ENCODE measurements around the gene SYNDIG1.

Gene SYNDIG1

GRCh38 chr20:24573557-24573956 lies 104.1 kb downstream of the SYNDIG1 start:
- TF ChIP-seq, protein P1, sequence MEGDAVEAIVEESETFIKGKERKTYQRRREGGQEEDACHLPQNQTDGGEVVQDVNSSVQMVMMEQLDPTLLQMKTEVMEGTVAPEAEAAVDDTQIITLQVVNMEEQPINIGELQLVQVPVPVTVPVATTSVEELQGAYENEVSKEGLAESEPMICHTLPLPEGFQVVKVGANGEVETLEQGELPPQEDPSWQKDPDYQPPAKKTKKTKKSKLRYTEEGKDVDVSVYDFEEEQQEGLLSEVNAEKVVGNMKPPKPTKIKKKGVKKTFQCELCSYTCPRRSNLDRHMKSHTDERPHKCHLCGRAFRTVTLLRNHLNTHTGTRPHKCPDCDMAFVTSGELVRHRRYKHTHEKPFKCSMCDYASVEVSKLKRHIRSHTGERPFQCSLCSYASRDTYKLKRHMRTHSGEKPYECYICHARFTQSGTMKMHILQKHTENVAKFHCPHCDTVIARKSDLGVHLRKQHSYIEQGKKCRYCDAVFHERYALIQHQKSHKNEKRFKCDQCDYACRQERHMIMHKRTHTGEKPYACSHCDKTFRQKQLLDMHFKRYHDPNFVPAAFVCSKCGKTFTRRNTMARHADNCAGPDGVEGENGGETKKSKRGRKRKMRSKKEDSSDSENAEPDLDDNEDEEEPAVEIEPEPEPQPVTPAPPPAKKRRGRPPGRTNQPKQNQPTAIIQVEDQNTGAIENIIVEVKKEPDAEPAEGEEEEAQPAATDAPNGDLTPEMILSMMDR (IDR thresholded peaks at IDR 0.05; ENCODE audit: insufficient read depth, low read length), result no peak
- TF ChIP-seq POLR2AphosphoS5 (IDR thresholded peaks at IDR 0.05; ENCODE audit: low read depth) (no peak), GABPA (IDR thresholded peaks at IDR 0.05; ENCODE audit: low read depth) (no peak), REST (IDR thresholded peaks at IDR 0.05; ENCODE audit: insufficient replicate concordance, low read depth) (no peak), SPI1 (IDR thresholded peaks at IDR 0.05; ENCODE audit: borderline replicate concordance, low read depth) (no peak)

DNA sequence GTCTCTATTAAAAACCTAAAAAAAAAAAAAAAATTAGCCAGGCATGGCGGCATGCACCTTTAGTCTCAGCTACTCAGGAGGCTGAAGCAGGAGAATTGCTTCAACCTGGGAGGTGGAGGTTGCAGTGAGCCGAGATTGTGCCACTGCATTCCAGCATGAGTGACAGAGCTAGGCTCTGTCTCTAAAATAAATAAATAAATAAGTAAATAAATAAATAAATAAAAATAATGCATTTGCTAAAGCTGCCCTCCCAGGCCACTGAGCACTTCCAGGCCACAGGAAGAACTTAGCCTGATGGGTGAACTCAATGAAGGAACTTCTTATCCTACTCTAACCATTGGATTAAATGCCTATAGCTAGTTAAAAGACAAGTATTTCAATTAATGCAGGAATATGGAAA lies 104.9 kb downstream of the SYNDIG1 start:
- no peak for TF ChIP-seq POLR2AphosphoS5 (IDR thresholded peaks at IDR 0.05; ENCODE audit: low read depth)
- TF ChIP-seq REST (IDR thresholded peaks at IDR 0.05; ENCODE audit: insufficient replicate concordance, low read depth), result no peak
- TF ChIP-seq SPI1 (IDR thresholded peaks at IDR 0.05; ENCODE audit: borderline replicate concordance, low read depth), result no peak
- TF ChIP-seq GABPA (IDR thresholded peaks at IDR 0.05; ENCODE audit: low read depth), result no peak
- TF ChIP-seq, protein P1 (IDR thresholded peaks at IDR 0.05; ENCODE audit: insufficient read depth, low read length), result no peak
- H3K27me3 ChIP-seq (ENCODE audit: insufficient read depth, poor library complexity, severe bottlenecking), result no peaks in the 10 kb centered on the region
- no peak overlapping the region for H3K4me3 ChIP-seq (replicated peaks; ENCODE audit: insufficient read depth, low read length)
- no peak for DNase-seq (ENCODE audit: low read depth in 1 of 2, low spot score in 1 of 2)
- H3K27ac ChIP-seq (replicated peaks), result no peak overlapping the region

More at GRCh38 chr20:24573557-24573956, 104.1 kb downstream of the SYNDIG1 start:
- H3K4me3 ChIP-seq (replicated peaks; ENCODE audit: insufficient read depth, low read length), result no peak overlapping the region
- H3K27ac ChIP-seq (replicated peaks), result no peak overlapping the region
- no peak for DNase-seq (ENCODE audit: low read depth in 1 of 2, low spot score in 1 of 2)
- no peaks in the 10 kb centered on the region for H3K27me3 ChIP-seq (ENCODE audit: insufficient read depth, poor library complexity, severe bottlenecking)

DNA sequence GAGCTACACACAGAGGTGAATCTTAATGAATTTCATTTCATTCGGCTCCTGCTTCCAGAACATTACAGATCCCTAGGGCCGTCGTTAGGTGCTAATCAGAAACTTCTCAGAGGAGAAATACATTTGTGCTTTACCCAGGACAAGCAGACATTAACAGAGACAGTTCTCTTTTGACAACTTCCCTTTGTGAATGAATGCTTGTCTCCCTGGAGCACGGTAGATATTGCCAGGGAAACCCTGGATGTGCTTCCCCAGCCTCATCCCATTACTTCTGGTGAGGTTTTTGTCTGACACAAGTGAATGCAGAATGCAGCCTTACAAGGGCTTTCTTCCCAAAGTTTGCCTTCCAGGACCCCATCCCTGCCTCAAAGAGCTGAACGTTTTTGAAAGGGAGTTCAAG lies 105.4 kb downstream of the SYNDIG1 start:
- no peak for DNase-seq (ENCODE audit: low read depth in 1 of 2, low spot score in 1 of 2)
- no peak overlapping the region for H3K27ac ChIP-seq (replicated peaks)
- H3K4me3 ChIP-seq (replicated peaks; ENCODE audit: insufficient read depth, low read length), result no peak overlapping the region
- no peaks in the 10 kb centered on the region for H3K27me3 ChIP-seq (ENCODE audit: insufficient read depth, poor library complexity, severe bottlenecking)
- TF ChIP-seq, protein P1 (IDR thresholded peaks at IDR 0.05; ENCODE audit: insufficient read depth, low read length), result no peak
- TF ChIP-seq GABPA (IDR thresholded peaks at IDR 0.05; ENCODE audit: low read depth) (no peak), REST (IDR thresholded peaks at IDR 0.05; ENCODE audit: insufficient replicate concordance, low read depth) (no peak), POLR2AphosphoS5 (IDR thresholded peaks at IDR 0.05; ENCODE audit: low read depth) (no peak), SPI1 (IDR thresholded peaks at IDR 0.05; ENCODE audit: borderline replicate concordance, low read depth) (no peak)
